ENCODE measurements around the gene AFG1L.

DNA sequence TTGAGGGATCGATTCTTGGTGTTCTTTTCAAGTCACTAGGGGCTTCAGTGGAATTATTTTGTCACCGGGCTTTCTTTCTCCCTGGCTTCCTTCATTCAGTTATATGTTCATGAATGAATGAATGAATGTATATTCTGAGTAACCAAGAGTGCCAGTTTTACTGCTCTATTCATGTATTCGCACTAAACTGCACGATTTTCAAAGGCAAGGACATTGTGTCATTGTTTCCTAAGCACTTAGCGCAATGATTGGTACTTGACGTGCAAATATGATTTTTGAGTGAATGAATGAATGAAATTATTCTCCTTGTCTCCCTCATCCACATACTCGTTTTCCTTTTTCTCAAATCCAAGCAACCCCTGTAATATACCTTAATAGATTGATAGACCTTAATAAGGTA lies 822 bp downstream of the AFG1L start:
- TF ChIP-seq, protein P1, sequence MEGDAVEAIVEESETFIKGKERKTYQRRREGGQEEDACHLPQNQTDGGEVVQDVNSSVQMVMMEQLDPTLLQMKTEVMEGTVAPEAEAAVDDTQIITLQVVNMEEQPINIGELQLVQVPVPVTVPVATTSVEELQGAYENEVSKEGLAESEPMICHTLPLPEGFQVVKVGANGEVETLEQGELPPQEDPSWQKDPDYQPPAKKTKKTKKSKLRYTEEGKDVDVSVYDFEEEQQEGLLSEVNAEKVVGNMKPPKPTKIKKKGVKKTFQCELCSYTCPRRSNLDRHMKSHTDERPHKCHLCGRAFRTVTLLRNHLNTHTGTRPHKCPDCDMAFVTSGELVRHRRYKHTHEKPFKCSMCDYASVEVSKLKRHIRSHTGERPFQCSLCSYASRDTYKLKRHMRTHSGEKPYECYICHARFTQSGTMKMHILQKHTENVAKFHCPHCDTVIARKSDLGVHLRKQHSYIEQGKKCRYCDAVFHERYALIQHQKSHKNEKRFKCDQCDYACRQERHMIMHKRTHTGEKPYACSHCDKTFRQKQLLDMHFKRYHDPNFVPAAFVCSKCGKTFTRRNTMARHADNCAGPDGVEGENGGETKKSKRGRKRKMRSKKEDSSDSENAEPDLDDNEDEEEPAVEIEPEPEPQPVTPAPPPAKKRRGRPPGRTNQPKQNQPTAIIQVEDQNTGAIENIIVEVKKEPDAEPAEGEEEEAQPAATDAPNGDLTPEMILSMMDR (IDR thresholded peaks at IDR 0.05 in 8 of 11, conservative IDR thresholded peaks at IDR 0.05 in 3 of 11) = no peak
- no peak for TF ChIP-seq POLR2A (IDR thresholded peaks at IDR 0.05)
- no peak for TF ChIP-seq POLR2AphosphoS5 (IDR thresholded peaks at IDR 0.05)

All from spleen (tissue), 7 donors.